NCI-H2081 (cell line): ENCODE data around the gene GRK3.

Source experiments
- DNase-seq, 2 experiments: peaks; one replicate each; lab custom pipeline; 2025; lab: John Stamatoyannopoulos, UW

Gene GRK3

GRCh38 chr22:25626624-25626990, 62.1 kb downstream of the GRK3 start:
- no peak for DNase-seq

- DNase-seq: peak in 1 of 2 experiments; percentile 21
Measured at GRCh38 chr22:25627271-25627852, 62.9 kb downstream of the GRK3 start.

- peak in 1 of 2 experiments; percentile 48 for DNase-seq
Measured at GRCh38 chr22:25628494-25628893, 64.0 kb downstream of the GRK3 start.

GRCh38 chr22:25629613-25630012, 65.1 kb downstream of the GRK3 start:
- no peak for DNase-seq

GRCh38 chr22:25630447-25630846, 66.0 kb downstream of the GRK3 start:
- DNase-seq: no peak

- DNase-seq: no peak
Measured at GRCh38 chr22:25636323-25636722, 71.8 kb downstream of the GRK3 start.

- DNase-seq: no peak
Measured at GRCh38 chr22:25637032-25637431, 72.6 kb downstream of the GRK3 start.

GRCh38 chr22:25637672-25638071, 73.2 kb downstream of the GRK3 start:
- DNase-seq: no peak

GRCh38 chr22:25638638-25639037, 74.2 kb downstream of the GRK3 start:
- DNase-seq: no peak

GRCh38 chr22:25641650-25642049, 77.2 kb downstream of the GRK3 start:
- no peak for DNase-seq

GRCh38 chr22:25643232-25644000, 78.9 kb downstream of the GRK3 start:
- no peak for DNase-seq

GRCh38 chr22:25644122-25644521, 79.6 kb downstream of the GRK3 start:
- no peak for DNase-seq

GRCh38 chr22:25645266-25645665, 80.8 kb downstream of the GRK3 start:
- no peak for DNase-seq

GRCh38 chr22:25645964-25646363, 81.5 kb downstream of the GRK3 start:
- no peak for DNase-seq

- no peak for DNase-seq
Measured at GRCh38 chr22:25650833-25651232, 86.4 kb downstream of the GRK3 start.

- DNase-seq: no peak
Measured at GRCh38 chr22:25651332-25652085, 87.0 kb downstream of the GRK3 start.

GRCh38 chr22:25654676-25655075, 90.2 kb downstream of the GRK3 start:
- DNase-seq: no peak

GRCh38 chr22:25655371-25655935, 91.0 kb downstream of the GRK3 start:
- no peak for DNase-seq

GRCh38 chr22:25656724-25657123, 92.2 kb downstream of the GRK3 start:
- DNase-seq: no peak

- DNase-seq: no peak
Measured at GRCh38 chr22:25658633-25659032, 94.2 kb downstream of the GRK3 start.

GRCh38 chr22:25659413-25659812, 94.9 kb downstream of the GRK3 start:
- no peak for DNase-seq

- DNase-seq: no peak
Measured at GRCh38 chr22:25660336-25660735, 95.9 kb downstream of the GRK3 start.

GRCh38 chr22:25661073-25661472, 96.6 kb downstream of the GRK3 start:
- DNase-seq: peak in 1 of 2 experiments; percentile 13
